Measurements from ENCODE around the gene TEK.
"Not testable (repeated sequence)": the region's sequence is repeated elsewhere in the genome, so short reads cannot be mapped to it uniquely, and the experiment has no call there.

TEK gene

DNA sequence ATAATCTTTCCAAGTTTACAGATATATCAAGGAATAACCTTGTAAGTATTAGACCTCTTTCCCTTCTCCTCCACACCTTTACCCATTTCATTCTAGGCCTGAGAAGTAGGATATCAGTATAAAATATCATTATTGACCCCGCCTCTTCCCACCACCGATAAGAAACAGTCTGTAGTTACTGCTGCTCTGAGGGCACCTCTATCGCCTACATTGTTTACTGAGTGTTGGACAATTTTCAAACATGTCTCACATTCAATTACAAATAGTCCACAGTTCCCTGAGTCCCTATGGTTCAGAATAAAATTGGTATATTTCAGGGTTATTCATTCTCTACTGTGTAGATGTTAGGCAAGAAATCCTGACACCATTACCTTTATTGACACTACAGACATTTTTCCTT lies 73.4 kb downstream of the TEK start:
- DNase-seq, result no peak

DNA sequence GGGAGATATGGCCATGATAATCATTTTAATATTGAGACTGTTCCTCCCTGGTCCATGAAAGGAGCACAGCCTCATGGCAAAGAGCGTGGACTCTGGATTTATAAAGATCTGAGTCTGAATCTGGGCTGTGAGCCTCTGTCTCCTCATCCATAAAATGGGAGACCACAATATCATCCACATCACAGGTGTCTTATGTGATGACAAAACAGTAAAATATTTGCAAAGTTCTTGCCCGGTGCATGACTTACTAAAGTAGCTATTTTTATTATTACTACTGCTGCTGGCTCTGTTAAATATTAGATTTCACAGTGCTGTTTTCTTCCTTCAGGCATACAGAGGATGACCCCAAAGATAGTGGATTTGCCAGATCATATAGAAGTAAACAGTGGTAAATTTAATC lies 74.1 kb downstream of the TEK start:
- DNase-seq, result no peak

DNA sequence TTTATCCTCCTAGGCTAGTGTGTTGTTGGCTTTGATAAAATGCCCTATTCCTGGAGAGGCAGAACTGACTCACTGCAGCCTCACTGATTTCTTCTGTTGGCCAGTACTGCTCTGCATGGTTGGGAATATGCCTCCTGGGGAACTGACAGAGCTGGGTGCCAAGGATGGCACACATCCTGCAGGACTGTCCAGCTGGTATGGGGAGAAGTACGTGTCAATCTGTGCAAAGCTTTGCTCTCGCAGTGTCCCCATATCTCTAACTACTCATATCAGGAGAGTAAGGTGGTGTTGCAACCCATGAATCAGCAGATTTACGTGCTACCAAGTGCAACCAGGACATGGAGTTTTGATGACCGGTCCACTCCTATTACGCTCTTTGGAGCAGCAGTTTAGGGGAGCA lies 74.7 kb downstream of the TEK start:
- DNase-seq, result no peak

DNA sequence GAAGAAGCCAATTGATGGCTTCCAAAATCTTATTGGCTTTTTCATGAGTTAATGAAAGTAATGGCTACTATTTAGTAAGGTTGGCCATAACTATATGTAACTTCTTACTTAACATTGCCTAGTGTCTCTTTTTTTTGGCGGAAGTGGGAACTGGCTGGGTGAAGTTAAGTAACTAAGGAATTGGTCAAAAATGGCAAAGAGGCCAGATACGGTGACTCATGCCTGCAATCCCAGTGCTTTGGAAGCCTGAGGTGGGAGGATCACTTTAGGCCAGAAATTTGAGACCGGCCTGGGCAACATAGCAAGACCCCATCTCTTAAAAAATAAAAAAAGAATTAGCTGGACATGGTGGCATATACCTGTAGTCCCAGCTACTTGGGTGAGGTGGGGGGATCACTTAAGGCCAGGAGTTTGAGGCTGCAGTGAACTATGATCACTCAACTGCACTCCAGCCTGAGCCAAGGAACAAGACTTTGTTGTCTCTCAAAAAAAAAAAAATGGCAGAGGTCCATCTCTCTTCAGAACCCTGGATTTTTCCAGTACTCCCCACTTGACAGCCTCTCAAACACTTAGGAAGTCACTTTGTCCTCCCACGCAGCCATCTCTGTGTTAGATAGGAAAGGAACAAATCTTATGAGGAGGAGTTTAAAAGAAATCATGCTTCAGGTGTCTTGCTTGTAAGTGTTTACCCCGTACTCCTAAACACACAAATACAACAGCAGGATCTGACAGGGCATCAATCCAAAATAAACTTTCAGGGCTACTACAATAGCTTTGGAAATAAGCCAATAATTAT lies 75.7 kb downstream of the TEK start:
- DNase-seq, result no peak

DNA sequence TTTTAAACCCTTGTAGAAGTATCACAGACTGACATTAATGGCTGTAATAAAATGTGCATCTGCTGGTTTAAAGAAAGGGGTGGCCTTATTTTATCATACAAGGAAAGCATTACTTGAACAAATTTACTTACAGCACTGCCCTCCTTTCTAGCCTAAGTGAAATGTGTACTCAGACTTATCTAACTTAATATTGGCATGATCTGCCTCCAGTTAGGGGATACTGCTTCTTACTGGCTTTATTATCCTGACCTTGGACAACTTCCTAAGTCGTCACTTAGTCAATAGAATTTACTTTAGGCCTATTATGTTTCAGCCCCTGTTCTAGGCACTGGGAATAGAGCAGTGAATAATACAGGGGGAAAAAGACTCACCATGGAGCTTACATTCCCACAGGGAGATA lies 79.4 kb downstream of the TEK start:
- no peak for DNase-seq

DNA sequence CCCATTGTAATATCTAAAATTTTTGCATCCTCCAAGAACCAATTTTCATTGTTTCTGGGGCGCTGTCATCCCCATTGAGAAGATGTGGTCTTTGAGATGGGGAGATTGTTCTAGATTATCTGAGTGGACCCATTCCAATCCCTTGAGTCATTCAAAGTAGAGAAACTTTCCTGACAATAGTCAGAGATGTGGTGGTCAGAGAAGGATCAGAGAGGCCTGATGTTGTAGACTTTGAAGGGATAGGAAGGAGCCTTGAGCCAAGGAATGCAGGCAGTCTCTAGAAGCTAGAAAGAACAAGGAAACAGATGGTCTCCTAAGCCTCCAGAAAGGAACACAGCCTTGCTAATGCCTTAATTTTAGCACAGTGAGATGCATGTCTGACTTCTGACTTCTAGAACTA lies 80.4 kb downstream of the TEK start:
- DNase-seq, result no peak

DNA sequence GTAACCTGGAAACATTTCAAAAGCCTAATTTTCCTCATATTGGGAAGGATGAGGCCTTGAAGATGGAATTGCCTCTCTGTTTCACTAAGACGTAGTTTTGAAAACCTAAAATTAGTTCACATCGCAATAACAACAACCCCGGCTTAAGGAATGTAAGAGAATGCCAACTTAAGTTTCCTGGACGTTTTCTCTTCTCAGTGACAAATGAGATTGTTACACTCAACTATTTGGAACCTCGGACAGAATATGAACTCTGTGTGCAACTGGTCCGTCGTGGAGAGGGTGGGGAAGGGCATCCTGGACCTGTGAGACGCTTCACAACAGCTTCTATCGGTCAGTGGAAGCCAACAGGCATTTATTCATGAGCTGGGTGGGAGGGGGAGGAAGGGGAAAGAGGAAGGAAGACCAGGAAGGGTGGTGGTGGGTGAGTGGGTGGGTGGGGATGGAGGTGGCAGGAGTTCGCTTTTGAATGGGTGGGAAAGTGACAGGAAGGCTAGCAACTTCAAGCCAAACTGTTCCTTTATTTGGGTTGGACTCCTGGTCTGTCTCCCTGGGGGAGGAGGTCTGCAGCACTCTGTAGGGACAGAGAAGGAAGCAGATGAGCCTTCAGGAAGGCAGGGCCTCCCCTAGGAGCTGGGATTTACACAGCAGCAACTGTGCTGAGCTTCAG lies 83.4 kb downstream of the TEK start:
- DNase-seq, result no peak

DNA sequence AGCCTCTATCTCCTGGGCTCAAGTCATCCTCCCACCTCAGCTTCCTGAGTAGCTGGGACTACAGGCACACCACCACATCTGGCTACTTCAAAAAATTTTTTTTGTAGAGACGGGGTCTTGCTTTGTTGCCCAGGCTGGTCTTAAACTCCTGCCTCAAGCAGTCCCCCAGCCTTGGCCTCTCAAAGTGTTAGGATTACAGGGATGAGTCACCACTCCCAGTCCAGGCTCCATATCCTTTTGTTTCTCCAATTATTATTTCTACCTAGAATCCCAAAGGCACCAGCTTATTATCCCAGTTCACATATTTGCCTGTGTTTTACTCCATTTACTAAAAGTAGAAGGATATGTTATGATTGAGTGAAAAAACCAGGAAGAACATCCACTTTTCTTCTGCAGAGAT lies 84.9 kb downstream of the TEK start:
- DNase-seq, result no peak

DNA sequence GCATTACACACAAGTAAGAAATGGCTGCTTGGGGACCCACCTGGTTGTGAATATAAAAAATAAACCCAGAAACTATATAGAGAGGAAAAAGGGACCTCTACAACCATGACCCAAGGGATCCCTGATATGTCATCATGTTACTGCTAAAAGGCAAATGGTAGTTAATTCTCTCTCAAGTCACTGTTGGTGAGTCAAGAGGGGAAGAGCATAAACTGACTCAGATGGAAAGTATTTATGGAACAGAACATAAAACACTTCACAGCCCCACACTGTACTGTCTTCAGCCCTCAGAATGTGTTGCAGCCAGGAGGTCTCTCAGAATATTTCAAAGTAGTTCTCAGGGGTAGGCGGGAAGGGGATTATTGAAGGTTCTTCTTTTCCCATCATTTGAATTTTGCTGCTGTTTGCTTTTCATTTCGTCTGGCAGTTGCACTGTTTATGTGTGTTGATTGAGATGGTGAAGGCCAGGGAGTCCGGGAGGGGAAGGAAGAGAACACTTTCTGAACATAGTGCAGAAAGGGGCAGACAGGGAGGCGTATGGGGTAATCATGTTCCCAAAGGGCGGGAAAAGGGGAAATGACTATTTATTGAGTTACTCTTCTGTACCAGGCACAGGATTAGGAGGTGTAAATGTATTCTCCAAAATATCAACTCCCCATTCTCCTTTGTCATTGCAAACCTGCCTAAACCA lies 85.5 kb downstream of the TEK start:
- no peak for DNase-seq

DNA sequence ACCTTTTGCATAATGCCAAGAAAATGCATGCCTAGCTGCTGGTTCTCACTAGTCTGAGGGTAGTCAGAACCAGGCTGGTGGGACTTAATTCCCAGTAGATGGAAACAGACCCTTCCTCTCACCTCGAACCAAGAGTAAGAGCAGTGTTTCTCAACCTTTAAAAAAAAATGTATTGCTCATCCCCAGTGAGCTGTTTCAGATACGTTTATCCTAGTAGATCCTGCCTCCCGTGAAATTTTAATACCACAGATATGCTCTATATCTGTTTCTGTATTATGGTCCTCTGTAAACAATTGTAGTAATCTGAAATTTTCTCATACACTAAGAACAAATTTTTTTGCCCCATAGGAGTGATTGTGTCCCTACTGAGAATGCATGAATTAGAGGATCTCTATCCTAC lies 86.2 kb downstream of the TEK start:
- DNase-seq, result no peak

DNA sequence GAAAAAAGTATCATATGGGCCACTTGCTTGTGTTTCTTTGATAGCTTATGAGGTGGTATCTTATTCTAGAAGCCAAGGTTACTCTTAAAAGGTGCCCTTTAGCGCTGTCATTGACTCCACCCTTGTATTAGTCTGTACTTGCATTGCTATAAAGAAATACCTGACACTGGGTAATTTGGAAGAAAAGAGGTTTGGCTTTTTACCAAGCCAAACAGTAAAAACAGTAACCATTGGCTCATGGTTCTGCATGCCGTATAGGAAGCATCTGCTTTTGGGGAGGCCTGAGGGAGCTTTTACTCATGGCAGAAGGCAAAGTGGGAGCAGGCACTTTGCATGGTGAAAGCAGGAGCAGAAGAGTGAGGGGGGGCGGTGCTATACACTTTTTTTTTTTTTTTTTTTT lies 87.4 kb downstream of the TEK start:
- no peak for DNase-seq

DNA sequence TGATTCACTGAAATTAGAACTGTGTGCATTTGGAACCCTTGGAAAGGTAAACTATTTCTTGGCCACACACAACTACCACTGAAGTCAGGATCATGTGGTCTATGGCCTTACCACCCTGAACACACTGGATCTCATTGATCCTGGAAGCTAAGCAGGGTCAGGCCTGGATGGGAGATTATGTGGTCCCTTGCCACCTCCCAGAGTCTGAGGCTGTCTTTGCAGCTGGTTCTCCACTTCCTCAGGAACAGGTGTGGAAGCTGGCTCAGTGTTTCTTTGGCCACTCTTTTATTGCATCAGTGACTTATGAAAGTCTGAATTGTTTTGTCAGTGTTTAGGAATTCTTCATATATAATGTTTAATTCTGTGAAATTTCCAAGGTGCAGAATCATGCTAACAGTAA lies 89.2 kb downstream of the TEK start:
- DNase-seq, result peak; percentile 32

DNA sequence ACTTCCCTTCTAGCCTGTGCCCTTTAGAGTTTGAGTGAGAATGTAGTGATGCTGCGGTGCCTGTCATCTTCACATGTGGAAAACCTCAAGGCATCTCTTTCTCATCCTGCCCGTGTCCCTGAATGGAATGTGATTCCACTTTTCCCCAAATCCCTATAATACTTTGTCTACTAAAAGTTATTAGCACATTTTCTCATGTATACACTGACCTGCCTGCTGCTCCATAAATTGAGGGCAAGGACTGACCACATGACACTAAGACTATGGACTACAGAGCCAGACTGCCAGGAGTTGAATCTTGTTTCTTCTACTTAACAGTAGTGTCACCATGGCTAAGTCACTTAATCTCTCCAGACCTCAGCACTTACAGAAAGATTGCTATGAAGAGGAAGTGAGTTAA lies 93.0 kb downstream of the TEK start:
- DNase-seq, result no peak

DNA sequence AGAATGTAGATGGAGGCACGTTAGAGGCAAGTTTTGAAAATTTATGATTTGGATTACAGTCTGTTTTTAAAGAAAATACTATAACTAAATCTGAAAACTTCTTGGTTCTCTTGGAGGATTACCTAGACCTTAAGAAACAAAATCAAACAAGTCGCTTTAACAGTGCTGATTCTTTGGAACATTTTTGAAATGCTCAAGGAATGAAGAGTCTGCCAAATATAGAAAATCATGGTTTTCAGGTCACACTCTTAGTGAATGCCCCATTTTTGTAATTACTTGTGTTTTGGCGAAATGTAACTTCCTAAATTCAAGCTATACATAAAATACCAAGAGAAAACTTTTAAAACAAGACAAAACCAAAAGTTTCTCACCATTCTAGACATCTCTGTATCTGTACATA lies 94.8 kb downstream of the TEK start:
- DNase-seq, result no peak

DNA sequence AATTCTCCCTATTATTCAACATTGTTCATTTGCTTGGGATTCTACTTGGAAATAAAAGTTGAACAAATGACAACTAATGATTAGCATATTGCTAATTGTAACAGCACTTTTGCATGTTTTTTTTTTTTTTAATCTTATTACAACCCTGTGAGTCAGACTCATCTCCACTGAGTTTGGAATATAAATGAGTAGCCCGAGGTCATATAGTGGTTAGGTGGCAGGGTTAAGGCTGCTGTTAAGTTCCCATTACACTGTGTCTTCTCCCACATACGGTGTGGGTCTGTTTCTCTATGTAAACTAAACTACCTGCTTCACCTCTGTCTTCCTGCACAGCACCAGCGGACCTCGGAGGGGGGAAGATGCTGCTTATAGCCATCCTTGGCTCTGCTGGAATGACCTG lies 95.6 kb downstream of the TEK start:
- no peak for DNase-seq

DNA sequence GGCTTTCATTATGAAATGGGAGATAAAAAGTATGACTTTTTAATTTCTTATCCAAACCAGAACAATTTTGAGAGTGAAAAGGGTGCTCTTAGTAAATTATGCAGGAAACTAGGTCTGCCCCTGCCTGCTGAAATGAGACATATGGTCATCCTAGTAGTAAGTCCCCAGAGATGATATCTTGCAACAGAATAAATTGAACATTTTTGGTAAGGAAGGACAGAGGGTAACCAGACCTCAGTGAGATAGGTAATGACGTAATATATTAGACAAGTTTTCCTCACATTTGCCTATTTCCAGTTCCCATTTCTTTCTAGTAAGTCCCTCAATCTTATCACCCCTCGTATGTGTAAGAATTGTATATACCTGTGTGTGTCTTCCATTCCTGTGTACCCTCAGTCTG lies 96.2 kb downstream of the TEK start:
- DNase-seq, result no peak

DNA sequence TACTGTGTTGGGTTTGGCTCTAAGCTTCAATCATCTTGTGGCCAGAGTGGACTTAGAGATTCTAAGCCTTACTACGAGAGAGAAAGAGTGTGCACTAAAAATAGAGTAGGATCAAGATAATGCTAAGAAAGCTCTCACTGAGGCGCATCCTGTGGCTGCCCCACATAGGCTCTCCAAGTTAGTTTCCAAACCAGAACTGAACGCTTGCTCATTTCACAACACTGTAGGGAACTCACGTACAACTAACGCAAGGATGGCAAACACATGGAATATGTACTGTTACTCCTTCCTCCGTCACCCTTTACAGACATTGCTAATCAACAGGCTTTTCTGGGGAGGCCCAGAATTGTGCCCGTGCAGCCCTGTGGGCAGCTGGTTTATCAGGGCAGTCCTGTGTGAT lies 97.0 kb downstream of the TEK start:
- DNase-seq, result no peak

DNA sequence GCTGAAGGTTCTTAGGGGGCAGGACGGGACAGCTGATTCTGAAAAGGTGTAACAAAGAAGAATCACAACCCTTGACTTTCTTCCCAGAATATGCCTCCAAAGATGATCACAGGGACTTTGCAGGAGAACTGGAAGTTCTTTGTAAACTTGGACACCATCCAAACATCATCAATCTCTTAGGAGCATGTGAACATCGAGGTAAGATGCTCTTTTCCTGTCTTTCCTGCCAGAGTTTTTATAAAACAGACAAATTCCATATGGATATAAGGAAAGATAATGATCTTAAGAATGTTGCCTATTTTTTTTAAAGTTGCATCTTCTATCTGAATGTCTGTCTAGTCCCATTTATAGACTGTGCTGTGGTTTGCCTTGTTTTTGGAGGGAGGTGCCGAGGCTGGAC lies 100.0 kb downstream of the TEK start:
- DNase-seq, result no peak

DNA sequence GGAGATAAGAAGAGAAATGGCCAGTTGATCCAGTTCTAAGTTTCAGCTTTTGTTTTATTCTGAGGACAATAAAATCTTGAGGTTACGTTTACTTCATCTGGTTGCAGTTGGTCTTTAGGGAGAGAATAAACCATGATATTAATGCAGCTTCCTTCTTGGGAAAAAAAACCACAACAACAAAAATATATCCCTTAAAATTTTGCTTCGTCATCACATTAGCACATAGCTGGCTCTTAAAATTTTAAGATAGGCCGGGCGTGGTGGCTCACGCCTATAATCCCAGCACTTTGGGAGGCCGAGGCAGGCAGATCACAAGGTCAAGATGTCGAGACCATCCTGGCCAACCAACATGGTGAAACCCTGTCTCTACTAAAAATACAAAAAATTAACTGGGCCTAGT lies 101.6 kb downstream of the TEK start:
- no peak for DNase-seq

DNA sequence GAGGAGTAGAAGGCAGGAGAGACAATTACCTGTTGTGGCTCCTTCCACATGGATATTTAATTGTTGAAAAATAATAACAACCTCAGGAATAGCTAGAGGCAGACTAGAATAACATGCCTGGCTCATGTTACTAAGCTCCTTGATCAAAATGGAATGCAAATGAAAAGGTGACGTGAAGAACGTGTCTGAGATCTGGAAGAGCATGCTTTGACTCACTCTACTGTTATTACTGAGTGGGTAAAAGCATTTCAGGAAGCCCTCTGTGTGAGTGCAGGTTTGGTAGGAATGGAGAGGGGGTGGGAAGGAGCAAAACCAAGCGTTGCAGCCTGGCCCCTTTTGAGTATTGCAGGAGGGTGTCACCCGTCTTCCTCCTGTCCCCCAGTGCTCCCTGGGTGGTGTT lies 103.2 kb downstream of the TEK start:
- no peak for DNase-seq

DNA sequence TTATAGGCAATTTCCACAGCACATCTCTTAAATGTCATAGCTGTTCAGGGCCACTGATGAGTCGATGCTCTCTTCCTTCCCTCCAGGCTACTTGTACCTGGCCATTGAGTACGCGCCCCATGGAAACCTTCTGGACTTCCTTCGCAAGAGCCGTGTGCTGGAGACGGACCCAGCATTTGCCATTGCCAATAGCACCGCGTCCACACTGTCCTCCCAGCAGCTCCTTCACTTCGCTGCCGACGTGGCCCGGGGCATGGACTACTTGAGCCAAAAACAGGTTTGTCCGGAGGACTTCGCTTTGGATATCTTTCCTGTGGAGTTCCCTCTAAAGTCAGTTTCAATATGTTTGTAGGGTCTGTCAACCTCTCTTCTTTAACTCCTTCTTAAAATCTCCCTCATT lies 103.6 kb downstream of the TEK start:
- no peak for DNase-seq

DNA sequence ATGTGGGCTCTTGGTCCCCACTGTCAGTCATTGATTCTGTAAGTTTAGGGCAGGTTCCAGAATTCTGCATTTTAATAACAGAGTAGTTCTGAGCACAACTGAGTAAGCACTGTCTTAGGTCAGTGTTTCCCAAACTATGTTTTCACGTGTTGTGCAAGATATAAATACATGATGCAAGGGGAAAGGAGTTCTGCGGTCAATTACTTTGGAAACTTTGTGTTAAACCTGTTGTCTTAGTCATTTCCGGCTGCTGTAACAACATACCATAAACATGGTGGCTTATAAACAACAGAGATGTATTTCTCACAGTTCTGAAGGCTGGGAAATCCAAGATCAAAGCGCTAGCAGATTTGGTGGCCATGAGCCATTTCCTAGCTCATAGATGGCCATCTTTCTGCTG lies 118.2 kb downstream of the TEK start:
- DNase-seq, result no peak

DNA sequence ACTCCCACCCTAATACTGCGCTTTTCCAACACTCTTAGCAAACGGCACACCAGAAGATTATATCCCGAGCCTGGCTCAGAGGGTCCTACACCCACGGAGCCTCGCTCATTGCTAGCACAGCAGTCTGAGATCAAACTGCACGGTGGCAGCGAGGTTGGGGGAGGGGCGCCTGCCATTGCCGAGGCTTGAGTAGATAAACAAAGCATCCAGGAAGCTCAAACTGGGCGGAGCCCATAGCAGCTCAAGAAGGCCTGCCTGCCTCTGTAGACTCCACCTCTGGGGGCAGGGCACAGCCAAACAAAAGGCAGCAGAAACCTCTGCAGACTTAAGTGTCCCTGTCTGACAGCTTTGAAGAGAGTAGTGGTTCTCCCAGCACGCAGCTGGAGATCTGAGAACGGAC lies 130.6 kb downstream of the TEK start:
- DNase-seq, result not testable (repeated sequence)

DNA sequence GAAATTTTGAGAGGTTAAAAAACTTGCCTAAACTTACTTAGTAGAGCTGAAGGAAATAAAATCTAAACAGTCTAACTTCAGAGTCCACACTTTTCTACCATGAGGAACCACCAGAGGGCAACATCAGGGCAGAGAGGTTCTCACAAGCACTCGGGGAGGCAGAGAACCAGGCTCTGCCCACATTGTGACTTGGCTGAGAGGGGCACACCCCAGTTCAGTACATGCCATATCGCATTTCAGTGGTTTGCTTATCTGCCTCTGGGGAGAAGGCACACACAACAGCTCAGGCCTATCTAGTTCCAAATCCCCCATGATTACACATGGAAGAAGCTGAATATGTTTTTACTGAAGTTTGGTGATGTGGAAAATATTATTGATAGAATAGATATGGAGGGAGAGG lies 138.7 kb downstream of the TEK start:
- no peak for DNase-seq

Data from femur (tissue), 1 donor.